ELR (cell line): ENCODE results near the gene EPAS1.
"Not testable (repeated sequence)": the region's sequence is repeated elsewhere in the genome, so short reads cannot be mapped to it uniquely, and the experiment has no call there.

Source experiments
- DNase-seq: peaks from one replicate; pipeline ENCODE4 v3.0.0-alpha.2; 2015; ENCODE audit warnings: low read depth

Gene EPAS1

DNA sequence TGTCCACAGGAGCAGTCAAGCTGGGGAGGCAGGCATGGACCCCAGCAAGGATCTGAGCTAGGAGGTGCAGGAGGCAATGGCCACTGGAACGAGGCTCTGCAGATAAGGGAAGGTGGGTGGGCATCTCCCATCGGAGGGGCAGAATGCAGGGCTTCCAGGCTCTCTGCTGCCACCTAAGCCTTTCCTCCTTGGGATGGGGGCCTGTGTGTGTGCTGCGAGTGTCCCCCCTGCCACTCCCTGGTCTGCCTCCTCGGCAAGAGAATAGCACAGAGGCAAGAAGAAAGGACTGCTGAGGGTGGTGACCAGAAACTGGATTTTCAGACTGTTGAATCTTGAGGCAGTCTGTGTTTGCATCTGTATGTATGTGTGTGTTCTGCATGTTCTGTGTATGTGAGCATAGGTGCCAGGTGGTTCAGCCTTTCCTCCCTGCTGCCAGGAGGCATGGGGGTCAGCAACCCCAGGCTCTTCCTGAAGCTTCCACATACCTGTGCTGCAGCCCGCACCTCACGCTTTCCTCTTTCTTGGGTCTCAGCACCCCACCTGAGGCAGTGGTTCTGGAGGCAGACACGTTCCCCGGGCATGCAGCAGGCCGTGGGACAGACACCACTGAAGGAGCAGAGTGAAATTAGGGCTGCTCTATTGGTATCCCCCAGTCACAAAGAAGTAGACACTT, 86.7 kb downstream of the EPAS1 start:
- no peak for DNase-seq

DNA sequence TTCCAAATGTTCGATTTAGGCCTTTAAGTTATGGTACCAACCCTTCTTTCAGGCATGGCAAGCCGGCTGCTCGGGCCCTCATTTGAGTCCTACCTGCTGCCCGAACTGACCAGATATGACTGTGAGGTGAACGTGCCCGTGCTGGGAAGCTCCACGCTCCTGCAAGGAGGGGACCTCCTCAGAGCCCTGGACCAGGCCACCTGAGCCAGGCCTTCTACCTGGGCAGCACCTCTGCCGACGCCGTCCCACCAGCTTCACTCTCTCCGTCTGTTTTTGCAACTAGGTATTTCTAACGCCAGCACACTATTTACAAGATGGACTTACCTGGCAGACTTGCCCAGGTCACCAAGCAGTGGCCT, 87.2 kb downstream of the EPAS1 start:
- DNase-seq, result no peak

DNA sequence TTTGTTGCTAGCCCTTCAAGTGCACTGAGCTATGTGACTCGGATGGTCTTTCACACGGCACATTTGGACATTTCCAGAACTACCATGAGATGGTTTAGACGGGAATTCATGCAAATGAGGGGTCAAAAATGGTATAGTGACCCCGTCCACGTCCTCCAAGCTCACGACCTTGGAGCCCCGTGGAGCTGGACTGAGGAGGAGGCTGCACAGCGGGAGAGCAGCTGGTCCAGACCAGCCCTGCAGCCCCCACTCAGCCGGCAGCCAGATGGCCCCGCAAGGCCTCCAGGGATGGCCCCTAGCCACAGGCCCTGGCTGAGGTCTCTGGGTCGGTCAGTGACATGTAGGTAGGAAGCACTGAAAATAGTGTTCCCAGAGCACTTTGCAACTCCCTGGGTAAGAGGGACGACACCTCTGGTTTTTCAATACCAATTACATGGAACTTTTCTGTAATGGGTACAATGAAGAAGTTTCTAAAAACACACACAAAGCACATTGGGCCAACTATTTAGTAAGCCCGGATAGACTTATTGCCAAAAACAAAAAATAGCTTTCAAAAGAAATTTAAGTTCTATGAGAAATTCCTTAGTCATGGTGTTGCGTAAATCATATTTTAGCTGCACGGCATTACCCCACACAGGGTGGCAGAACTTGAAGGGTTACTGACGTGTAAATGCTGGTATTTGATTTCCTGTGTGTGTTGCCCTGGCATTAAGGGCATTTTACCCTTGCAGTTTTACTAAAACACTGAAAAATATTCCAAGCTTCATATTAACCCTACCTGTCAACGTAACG, 88.8 kb downstream of the EPAS1 start:
- DNase-seq, result peak; percentile 31

DNA sequence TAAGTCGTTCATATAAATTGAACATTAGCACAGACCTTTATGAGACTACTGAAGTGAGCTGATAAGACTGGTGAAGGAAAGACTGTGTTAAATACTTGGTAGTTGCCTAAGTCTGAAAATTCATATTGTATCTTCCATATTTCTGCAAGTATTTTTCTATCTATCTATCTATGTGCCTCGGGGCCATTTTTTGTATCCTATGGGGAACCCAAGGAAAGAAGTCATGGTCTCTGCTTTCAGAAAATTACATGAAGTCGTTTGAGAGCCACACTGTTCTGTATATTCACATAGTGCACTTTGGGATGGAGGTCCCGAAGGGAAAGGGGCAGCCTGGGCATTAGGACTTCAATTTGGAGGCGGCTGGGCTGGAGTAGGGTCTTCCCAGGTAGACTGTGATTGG, 89.6 kb downstream of the EPAS1 start:
- no peak for DNase-seq

DNA sequence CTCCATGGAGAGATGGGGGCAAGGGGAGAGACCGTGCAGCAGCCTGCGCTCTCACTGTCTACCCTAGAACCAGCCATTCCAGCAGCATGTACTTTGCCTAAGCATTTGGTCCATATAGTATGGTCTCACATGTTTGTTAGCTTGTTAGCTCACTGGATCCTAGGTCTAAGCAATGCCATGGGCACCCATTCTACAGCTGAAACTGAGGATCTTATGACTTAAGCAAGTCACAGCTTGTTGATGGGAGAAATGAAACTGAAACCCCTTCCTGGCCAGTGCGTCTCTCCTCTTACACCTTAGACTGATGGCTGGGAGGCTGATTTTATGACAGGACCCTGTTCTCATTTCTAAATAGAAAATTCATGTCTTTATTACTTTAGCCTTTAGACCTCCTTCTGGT, 90.1 kb downstream of the EPAS1 start:
- no peak for DNase-seq

DNA sequence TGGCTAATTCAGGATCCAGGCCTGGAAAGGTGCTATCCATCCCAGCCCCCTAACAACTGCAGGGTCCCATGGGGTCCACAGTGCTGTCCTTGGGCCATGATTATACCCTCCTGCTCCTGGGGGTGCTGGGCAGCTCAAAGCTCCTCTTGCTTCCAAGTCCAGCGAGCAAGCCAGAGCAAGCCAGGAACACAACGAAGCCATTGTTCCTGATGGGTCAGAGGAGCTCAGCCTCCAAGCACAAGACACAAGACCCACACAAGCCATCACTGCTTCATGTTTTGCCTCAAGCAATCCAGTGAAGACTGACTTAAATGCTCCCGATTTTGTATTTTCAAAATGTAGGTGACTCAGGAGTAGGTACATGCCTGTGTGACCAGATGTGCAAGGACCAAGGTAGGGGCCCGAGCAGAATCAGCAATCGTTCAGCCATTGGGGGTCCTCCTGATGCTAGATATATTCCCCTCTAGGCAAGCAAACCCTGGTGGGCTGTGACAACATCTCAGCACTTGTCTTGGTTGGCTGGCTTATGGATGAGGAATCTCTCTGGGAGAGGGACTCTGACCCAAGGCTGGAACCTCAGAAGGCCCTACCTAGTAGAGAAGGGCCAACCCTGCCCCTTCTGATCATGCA, 90.8 kb downstream of the EPAS1 start:
- no peak for DNase-seq

DNA sequence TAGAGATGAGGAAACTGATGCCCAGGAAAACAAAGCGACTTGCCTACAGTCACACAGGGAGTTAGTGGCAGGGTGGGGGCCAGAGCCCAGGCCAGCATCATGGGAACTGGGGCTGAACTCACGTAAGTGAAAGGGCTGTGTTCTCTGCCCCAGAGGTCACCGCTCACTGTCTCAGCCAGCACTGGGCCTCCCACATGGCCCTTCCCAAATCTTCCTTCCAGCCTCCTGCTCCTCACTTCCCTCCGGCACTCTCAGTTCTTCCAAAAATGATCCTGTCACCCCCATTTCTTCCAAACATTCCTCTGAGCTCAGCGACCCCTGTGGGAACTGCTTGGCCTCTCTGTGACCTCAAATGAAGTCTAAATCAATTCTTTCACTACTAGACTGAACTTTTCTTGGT, 91.7 kb downstream of the EPAS1 start:
- no peak for DNase-seq

DNA sequence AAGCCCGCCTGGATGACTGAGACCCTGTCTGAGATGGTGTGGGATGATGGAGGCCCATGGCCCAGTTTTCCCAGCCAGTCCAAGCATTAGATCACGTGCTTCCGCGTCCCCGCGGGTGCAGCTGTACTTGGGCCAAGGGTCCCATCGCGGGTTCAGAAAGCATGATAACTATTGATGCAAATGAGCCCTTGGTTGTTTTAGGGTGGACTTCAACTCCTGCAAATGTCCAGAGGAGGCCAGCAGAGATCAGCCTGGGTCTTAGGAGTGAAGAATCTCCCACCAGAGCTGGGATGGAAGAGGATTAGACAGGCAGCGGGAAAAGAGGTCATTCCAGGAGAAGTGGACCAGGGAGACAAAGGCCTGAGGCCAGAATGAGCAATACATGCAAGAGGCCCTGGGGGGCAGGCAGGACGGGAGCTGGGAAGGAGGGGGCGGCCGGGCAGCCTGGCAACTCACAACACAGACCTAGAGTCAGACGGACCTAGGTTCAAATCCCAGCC, 92.3 kb downstream of the EPAS1 start:
- DNase-seq, result peak; percentile 40

DNA sequence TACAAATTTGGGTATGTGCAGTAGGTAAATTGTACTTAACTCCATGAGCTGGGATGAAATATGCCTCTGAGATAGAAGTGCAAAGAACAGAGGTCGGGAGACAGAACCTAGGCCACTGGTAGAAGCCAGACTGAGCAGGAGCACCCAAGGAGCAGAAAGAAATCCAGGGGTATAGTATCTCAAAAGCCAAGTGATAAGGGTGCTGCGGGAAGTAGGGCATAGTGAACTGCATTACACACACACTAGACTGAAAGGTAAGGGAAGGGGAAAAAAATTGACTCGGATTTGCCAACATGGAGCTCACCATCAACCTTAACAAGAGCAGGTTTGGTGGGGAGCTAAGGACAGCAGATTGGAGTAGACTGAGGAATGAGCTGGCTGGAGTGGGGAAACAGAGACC, 92.8 kb downstream of the EPAS1 start:
- DNase-seq, result no peak

DNA sequence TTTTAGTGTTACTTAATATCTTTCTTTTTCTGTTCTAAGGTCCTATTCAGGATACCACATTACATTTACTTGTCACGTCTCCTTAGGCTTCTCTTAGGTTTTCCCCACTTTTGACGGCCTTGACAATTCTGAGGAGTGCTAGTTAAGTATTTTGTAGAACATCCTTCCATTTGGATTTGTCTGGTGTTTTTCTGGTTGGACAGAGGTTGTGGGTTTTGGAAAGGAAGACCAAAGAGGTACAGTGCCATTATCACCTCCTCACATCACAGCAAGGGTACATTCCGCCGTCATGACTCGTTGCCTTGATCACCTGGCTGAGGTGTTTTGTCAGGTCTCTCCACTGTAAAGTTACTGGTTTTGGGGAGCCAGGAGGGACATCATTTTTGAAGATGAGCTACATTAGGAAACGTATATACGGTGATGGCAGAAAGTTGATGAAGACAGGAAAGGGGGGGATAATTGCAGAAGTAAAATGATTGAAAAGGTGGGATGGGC, 93.7 kb downstream of the EPAS1 start:
- no peak for DNase-seq

DNA sequence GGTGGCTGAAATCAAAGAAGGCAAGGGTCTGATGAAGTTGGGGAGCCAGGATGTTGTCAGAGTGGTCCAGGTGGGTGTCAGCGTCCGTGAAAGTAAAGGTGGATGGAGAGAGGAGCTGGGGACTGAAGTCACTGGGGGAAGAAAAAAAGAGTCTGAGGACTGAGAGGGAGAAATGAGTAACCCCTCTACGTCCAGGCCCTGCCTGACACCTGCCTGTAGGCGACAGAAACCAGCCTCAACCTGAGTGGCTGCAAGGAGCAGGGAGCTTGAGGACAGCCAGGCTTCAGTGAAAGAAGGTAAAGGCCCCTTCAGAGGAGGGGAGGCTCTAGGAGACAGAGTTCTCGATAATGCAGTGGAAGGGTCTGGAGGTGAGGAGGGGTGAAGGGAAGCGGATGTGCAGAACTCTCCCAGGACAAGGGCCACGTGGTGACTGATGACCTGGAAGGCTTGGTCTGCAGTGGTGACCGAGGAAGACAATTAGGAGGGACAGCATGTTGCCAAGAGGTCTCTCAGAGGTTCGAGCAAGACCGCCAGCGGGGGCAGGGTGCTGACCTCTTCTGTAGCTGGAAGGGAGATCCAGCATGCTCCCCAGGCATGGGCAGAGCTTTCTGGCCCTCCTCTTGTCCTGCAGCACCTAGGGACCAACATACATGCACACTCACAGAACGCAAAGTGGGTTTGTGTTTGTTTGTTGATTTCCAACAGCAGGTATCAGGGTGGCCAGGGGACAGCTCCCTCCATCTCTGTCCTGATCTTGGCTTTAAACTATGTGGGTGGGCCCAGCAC, 95.5 kb downstream of the EPAS1 start:
- no peak for DNase-seq

DNA sequence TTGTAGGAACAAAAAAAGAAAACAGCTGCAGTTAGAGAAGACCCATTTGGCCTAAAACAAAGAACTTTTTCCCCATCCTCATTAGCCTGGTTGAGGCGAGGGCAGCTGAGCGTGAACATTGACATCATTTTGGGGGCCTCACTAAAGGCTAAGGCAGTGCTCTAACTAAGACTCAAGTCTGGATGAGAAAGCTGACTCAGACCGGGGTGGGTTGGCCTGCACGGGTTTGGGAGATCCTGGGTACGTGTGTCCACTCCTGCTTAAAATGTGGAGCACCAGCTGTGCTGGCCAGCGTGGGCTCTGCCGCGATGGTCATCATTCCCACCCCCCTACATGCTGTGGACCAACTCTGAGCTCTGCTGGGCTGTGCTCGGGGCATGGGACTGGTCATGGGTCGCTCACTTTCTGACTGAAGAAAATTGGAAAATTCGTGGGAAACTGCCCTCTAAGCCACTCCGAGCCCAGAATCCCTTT, 96.2 kb downstream of the EPAS1 start:
- DNase-seq, result no peak

DNA sequence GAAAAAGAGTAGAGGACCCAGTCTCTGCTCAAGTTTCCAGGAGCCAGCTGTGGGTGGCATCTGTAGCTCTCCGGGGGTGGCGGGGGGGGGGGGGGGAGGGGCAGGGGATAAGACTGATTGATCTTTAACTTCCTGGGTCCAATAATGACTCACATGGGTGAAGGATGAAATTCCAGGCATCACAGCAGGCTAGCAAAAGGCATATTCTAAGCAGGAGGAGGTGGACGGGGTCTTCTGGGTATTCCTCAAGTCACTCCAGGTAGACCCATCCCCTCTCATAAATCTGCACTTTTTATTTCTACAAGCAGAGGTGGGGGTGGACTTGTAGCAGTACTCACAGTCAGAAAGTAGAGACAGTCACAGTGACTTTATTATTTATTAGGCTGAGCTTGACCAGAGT, 96.7 kb downstream of the EPAS1 start:
- no peak for DNase-seq

DNA sequence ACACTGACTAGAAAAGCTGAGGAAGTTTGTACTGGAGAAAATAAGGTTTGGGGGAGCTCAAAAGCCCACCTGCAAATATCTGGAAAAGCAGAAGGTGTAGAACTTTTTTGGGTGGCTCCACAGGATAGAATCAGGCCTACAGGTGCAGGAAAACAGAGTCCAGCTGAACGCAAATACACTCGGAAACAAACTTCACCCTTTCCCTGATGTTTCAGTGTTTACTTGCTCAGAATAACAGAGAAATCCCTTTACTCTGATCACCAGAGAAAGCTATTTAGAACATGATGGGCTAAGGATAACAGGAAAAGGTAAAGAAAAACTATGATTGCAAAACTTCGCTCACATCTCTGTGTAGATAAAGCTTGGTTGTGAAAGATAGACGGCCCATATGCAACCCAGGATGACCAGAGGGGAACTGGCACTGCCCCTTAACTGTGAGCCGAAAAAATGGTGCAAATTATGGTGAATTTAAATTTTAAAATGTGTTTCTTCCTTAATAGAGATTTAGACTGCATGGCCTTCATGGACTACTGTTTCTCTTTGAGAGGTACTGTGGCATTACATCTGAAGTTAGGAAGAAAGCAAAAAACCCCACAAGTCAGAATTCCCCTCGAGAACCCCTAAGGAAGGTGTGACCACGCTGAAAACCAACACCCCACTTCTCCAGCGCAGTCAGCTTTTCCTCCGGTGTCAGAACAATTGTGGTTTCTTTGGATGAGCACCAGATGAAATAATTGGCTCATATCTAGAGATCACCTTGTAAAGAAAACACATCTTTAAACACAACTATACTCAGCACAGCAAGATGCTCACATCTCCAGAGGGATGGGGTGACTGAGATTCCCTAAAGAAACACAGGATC, 97.7 kb downstream of the EPAS1 start:
- no peak for DNase-seq

DNA sequence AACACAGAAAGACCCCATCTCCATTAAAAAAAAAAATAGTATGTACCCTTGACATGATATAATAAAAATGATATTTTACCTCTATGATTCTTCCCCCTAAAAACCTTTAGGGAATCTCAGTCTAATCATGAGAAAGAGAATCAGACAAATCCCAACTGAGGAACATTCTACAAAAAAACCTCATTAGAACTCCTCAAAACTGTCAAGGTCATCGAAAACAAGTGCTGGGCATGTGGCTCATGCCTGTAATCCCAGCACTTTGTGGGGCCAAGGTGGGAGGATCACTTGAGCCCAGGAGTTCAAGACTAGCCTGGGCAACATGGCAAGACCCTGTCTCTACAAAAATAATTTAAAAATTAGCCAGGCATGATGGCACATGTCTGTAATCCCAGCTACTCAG, 98.5 kb downstream of the EPAS1 start:
- not testable (repeated sequence) for DNase-seq

DNA sequence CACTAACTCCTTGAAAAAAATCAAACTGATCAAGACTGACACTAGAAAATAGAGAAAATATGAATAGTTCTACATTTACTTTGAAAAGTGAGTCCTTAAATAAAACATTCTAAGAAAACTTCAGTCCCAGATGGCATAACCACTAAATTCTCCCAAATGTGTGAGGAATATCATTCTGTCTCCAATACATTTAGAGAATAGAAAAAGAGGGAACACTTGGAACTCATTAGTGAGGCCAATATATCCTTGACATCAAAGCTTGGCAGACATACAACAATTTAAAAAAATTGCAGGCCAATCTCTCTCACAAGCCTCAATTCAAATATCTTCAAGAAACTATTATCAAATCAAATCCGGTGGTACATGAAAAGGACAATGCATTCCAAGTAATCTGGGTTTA, 102.8 kb downstream of the EPAS1 start:
- no peak for DNase-seq

DNA sequence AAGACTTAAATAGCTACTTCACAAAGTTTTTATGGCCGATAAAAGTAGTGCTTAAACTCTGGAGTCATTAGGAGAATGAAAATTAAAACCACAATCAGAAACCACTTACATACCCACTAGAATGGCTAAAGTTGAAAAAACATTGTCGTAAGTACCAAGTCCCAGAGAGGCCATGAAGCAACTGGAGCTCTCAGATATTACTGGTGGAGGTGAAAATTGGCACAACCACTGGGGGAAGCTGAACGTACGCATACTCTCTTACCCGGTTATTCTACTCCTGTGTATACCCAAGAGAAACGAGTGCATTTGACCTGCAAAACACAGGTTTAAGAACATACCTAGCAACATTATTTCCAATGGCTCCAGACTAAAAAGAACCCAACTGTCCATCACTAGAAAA, 105.7 kb downstream of the EPAS1 start:
- DNase-seq, result no peak

DNA sequence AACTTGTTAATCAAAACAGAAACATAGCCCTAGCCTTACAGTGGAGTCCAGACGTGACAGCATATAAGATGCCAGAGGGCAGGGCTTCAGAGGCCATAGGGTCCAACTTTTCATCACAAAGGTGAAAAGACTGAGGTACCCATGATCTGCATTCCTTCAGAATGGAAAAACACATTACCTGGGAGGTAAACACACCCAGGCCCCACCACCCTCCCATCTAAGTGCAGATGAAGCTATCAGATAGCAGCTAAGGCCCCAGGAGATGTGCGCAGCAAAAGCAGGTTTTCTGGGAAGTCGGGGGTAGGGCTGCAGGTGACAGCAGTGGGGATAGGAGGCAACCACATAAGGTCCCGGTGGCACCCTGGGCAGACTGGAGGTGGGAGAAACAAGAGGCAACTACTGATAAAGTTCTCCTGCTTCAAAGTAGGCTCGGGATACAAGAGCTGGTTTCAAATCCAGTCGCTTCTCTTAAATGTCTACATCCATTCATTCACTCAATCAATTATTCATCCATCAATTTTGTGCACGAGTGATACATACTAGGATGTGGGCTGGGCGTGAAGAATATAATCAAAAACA, 107.1 kb downstream of the EPAS1 start:
- DNase-seq, result no peak

DNA sequence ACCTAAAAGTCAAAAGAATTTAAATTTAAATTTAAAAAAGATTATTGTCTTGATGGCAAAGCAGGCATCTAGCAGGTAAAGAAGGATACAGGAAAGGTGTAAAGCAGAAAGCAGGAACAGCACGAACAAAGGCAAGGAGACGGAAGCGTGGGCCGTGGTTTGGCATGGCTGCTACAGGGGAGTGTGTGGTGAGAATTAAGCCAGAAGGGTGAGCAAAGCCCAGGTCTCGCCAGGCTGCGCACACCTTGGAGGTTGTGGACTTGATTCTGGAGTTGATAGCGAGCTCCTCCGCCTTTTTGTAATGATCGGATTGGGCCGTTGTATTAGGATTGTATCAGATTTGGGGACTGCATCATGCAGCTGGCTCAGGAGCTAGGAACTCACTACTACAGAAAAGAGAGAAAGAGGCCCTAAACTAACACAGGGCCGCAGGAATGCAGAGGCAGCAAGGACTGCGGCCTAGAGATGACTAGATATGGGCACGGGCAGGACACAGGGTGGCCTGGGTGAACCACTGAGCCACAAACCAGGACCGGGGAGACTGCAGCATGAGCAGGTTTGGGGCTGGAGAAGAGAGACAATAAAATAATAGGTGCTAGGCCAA, 110.7 kb downstream of the EPAS1 start:
- no peak for DNase-seq

DNA sequence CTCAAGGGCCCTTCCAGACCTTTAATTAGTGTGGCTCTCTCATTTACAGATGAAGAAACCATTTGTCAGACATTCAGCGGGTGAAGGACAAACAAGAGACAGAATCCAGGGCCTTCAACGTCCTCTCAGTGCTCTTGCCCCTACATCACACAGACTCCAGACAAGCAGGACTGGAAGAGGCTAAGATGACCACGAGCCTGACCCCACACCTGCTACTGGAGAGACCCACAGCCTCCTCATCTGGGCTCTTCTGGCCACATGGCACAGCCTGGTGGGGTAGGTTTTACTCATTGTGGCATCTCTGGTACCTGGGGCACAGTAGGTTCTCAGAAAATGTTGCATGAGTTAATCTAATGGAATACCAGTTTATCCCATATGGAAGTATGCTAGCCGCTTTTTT, 112.5 kb downstream of the EPAS1 start:
- DNase-seq, result no peak
